ENCODE measurements around the gene RLN3.
"Not testable (repeated sequence)": the region's sequence is repeated elsewhere in the genome, so short reads cannot be mapped to it uniquely, and the experiment has no call there.

Gene RLN3

DNA sequence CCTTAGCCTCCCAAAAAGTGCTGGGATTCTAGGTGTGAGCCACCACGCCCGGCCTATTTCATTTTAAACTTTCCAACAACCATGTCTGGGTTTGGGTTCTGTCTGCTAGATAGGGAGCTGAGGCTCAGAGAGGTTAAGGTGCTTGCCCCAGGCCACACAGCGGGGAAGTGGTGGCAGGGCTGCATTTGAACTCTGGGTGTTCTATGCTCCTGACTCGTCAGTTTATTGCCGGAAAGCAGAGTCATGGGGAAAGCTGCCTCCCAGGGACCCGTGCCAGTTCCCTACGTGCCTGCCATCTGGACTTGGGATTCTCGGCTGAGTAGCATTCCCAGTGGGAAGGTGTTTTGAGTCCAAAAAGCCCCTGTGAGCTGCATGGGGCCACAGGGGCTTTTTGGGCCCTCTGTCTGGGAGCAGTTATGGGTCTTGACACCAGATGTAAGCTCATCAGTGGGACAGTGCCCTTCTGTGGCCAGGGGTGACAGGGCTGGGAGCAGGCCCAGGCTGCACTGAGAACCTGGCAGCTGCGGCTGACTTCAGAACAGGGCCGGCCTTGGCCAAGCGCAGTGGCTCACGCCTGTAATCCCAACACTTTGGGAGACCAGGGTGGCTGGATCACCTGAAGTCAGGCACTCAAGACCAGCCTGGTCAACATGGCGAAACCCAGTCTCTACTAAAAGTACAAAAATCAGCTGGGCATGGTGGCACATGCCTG lies 32.8 kb upstream of the RLN3 start:
- DNase-seq, result no peak

DNA sequence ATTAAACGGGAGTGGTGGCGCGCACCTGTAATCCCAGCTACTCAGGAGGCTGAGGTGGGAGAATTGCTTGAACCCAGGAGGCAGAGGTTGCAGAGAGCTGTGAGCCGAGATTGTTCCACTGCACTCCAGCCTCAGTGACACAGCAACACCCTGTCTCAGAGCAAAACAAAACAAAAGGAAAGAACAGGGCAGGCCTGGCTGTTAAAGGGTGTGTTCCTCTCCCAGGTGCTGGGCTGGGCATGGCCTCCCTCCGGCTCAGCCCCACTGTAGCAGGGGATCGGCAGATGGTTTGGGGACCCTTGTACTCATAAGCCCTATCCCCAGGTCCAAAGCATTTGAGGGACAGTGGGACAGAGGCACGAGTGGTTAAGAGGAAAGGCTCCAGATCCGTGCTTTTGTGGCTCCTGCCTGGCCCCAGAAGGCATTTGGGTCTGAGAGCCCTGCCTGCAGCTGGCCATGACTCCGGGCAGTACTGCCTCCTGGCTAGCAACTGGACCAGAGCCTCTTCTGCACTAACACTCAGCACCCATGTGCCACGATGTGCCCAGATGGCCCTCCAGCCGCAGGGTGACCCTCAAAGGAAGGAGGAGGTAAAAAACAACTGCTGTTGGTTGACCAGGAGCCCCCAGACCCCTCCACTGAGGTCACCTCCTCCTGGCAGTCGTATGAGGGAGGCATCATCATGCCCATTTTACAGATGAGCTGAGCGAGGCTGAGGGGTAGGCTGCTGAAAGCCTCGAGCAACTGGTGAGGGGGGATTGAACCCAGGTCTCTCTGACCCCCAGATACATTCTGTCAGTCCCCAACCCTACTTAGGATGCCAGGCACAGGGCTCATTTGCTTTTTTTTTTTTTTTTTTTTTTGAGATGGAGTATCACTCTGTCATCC lies 31.8 kb upstream of the RLN3 start:
- no peak for DNase-seq

DNA sequence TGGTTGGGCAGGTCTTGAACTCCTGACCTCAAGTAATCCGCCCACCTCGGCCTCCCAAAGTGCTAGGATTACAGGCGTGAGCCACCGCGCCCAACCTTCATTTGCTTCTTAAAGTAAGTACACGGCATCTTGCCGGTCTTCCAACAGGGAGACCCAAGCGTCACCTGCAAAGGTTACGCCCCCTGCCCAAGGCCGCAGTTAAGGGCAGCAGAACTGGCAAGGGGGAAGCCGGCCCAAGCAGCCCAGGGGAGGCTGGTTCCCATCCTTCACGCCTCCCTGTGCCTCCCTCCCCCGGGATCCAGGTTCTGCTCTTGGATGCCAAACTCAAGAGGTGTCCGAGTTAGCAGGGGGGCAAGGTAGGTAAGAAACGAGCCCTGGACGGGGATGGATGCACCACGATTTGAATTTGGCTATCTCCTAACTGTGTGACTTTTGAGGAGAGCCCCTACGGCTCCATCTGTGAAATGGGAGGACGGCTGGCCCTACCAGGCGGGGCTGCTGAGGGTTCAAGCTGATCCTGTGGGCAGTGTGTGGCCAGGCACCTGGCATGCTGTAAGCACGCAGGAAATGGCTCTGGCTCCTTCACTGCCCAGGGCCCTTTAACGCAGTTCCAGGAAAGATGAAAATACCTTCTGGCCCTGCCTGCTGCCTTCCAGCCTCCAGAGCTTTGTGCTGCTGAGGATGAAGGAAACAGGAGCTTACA lies 30.9 kb upstream of the RLN3 start:
- DNase-seq, result no peak

DNA sequence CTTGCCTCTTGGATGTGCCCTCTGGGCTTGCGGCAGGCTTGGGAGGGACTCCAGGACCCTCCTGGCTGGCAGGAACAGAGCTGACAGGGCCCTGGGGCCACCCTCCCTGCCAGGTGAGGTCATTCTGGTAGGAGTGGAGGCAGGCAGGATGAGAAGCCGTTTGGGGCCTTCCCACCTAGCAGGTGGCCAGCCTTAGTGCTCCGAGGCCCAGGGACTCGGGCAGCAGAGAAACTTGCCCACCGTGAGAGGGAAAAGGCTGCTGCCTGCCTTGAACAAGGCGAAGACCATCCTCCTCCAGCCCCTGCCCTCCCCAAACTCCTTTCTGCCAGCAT lies 30.4 kb upstream of the RLN3 start:
- DNase-seq, result no peak

DNA sequence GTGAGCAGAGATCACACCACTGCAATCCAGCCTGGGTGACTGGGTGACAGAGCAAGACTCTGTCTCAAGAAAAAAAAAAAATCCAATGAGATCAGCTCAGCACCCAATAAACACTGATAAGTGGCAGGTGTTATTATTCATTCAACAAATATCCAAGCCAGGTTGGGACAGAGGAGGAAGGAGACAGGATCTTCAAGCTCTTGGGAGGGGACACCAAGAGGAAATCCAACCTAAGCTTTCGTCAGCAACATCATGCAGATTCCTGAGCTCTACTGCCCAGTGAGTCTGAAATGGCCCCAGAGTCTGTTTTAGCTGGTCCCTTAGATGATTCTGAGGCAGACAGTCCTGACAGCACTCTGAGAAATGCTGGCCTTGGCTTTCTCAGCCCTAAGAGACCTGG lies 29.5 kb upstream of the RLN3 start:
- DNase-seq, result no peak

DNA sequence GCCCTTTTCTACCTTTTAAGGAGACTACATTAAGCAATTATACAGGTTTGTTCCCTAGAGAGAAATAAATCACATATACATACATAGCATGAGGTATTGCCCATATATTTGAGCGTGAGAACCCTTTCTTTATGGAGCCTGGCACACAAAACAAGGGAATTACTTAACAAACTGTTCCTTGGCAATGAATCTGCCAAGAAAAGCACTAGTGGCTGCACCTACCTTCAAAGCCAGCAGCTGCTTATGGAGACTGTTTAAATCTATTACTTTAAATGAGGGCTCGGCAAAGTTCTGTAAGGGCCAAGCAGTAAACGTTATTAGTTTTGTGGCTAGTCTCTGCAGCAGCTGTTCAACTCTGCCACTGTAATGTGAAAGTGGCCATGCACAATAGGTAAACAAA lies 28.9 kb upstream of the RLN3 start:
- DNase-seq, result no peak

DNA sequence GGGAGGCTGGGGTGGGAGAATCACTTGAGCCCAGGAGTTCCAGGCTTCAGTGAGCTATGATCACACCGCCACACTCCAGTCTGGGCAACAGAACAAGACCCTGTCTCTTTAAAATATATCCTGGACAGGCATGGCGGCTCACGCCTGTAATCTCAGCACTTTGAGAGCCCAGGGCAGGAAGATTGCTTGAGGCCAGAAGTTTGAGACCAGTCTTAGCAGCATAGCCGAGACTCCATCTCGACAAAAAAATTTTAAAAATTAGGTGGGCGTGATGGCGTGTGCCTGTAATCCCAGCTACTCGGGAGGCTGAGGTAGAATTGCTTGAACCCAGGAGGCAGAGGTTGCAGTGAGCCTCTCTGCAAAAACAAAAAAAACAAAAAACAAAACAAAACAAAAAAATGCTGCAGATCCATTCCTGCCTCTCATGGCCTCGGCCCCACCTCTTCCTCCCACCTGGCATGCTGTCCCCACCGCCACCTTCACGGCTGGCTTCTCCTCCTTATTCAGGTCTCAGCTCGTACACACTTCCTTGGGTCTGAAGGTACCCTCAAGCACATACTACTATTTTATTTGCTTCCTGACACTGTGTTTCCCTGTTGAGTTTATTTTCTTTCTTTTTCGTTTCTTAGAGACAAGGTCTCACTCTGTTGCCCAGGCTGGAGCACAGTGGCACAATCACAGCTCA lies 27.1 kb upstream of the RLN3 start:
- no peak for DNase-seq

DNA sequence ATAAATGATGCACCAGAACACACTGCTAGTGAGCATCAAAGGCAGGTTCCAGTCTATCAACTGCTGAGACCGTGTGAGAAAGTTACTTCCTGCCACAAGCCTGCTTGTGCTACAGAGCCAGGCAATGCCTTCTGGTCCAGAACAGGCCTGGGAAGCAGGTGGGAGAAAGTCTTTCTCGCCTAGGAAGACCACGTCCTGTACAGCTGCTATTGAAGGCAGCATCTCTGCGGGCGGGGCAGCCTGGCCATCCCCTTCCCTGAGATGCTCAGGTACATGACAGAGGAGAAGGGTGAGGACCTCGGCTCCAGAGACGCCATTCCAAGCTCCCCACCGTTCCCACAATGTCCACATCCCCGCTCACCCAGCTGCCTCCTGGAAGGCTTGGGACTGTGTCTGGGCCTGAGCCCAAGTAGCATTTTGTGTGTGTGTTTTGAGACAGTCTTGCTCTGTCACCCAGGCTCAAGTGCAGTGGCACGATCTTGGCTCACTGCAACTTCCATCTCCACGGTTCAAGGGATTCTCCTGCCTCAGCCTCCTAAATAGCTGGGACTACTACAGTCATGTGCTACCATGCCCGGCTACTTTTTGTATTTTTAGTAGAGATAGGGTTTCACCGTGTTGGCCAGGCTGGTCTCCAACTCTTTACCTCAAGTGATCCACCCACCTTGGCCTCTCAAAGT lies 25.2 kb upstream of the RLN3 start:
- no peak for DNase-seq

DNA sequence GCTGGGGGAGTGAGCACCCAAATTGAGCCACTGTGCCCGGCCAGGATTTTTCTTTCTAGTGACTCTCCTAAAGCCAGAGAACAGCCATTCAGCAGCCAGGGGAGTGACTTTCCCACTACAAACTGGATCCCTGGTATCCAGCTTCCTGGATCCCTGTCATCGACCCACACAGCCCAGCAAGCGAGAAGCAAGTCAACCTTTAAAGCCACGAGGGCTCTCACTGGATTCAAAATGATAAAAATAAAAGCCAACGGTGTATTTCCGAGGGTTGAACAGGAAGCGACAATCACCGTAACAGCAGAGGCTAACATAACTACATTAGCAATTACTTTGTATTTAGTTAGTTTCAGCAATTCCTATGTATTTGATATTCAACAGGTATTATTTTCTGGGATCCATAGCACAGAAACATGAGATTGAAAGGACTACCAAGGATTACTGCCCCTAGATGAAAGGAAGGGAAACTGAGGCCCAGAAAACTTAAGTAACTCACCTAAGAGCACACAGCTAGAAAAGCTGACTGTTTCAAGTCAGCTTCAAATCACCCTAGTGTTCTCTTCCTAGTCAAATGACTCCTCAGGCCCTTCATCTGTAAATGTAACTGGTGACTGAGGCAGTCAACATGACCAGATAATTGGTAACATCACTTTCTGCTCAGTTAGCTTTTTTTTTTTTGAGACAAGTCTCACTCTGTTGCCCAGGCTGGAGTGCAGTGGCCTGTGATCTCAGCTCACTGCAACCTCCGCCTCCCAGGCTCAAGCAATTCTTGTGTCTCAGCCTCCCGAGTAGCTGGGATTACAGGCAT lies 24.5 kb upstream of the RLN3 start:
- no peak for DNase-seq

DNA sequence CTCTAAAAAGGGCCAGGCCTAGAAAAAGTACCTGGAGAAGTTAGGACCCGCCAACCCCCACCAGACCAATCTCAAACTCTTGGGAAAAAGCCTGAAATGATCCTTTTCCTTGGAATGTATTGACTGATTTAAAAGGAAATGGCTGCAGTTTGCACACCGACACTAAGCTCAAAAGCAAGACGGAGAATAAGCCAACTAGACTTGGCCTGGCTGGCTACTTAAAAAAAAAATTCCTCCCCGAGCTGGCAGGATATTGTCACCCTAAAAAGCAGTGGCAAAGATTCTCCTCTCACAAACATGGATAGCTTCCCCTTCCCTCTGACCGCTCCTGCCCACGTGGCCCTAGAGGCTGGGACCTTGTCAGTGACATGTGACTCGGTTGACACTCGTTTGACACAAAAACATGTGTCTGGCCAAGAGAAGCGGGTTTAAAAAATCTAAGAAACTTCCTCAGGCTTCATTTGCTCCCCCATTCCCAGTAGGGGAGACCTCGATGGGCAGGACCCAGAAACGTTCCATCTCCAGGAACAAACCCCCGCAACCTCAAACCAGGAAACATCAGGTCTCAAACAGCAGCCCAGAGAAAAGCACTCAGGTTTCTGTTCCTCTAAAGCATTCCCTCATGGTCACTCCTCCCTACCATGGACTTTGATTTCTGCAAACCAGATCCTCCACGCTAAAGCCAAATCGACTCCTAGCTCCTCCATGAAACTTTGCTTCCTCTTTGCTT lies 23.2 kb upstream of the RLN3 start:
- no peak for DNase-seq

DNA sequence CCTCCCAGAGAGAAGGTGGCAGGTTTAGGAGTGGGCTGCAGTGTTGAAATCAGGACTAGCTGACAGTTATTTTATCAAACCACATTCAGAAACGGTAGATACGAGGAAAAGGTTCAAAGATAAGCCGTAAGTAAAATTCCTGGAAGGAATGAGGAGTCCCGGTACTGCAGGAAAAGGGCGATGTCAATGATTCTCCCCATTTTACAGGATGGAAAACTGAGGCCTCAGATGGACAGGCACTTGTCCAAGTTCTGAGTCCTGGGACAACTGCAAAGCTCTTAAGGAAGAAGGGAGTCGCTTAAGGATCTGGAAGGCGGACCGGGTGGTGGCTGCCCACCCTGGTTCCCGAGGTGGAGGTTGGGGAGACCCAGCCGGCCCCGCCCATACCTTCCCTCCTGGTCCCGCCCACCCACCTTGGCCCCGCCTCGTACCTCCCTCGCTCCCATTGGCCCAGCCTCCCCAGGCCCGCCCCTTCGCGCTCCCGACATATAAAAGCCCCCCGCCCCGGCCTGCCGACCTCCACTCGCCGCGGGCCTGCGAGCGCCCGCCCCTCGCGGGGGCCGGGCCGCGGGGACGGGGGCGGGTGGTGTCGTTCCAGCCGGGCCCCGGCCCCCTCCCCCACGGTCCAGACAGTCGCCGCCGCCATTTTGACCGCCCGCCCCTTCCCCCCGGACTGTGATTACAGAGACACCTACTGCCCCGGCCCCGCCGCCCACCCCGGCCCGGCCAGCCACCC lies 22.4 kb upstream of the RLN3 start:
- DNase-seq, result peak; percentile 63

DNA sequence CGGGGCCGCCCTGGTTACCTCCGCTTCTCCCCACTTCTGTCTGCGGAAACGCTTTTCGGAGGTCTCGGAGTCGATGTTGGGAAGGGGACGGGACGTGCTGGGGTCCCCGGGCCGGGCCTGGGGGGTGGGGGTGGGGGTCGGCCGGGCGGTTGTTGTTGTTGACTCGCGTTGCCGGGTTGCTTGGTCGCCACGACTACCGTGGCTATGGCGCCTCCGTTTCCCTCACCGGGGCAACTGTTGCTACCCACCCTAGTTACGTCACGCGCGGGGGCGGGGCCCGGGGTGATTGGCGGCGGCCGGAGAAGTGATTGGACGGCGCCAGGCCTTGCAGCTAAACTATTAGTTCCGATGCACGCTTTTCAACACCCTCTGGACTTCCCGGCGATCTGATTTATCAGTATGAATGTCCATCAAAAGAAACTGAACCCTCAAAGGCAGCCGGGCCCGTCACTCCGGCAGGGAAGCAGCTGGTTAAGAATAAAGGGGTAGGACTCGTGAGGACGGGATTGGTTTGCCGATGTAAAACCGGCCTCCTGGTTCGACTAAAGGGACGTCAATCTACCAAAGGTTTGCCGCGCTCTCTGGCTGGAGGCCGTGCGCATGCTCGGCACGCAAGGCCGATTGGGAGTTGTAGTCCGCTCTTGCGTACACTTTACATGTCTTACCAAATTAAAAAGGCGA lies 21.7 kb upstream of the RLN3 start, which contains the start of gene RFX1:
Gene RFX1, minus strand, starts transcription at position 236 of the 681 bp plus-strand sequence. CDS start 12,477 bp downstream, outside the sequence.
- no peak for DNase-seq

DNA sequence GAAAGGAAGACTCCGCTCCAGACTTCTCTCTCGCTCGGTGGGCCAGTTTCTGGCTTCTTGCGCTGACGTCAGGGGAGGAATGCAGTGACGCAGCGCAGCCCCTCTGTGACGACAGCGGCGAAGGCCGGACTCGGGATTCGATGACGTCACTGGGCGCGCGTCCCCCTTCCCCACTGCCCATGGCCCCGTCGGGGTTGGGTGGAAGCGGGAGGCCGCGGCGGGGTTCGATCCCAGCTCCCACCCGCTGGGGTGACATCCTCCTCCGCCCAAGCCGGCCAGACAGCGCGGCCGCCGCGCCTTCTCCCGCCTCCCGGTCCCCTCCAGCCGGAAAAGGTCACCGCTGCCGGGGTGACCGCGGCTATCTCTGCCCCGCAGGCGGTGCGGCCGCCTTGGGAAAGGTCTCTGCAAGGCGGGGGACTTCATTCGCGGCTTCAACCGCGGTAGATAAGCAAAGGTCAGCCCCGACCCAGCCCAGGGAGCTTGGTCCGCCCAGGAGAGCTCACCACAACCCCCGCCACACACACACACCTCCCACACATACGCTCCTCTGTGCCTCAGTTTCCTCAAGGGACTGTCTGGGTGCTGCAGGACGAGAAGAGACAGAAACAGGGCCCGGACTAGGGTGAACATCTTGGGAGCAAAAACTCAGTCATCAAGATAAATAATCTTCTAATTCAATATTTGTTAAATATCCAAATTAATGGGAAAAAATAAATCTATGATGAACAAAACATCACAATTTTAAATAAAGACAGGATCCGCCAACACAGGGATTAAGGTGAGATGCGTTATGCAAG lies 21.0 kb upstream of the RLN3 start:
- peak; percentile 100 for DNase-seq

DNA sequence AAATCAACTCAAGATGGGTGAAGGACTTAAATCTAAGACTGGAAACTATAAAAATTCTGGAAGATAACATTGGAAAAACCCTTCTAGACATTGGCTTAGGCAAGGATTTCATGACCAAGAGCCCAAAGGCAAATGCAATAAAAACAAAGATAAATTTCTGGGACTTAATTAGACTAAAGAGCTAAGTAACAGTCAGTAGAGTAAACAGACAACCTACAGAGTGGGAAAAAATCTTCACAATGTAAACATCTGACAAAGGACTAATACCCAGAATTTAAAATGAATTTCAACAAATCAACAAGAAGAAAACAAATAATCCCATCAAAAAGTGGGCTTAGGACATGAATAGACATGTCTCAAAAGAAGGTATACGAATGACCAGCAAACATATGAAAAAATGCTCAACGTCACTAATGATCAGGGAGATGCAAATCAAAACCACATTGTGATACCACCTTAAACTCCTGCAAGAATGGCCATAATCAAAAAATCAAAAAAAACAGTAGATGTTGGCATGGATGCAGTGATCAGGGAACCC lies 15.5 kb upstream of the RLN3 start:
- no peak for DNase-seq

DNA sequence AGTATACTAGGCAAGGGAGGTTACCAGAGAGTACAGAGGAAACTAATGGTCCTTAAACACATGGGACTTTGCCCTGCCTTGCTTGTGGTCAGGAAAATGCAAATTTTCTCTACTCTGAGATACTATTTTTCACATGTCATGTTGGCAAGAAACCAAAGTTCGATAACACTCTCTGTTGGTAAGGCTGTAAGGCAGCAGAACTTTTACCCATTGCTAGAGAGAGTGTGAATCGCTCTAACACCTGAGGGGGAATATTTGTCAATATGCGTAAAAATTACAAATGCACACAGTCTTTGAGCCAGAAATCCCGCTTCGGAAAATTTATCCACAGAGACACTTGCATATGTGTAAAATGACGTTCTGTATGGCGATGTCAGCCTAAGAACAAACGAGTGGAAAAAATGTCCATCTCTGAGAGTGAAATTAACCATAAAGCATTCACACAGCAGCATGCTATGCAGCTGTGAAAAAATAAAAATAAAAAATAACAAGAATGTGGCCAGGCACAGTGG lies 12.4 kb upstream of the RLN3 start:
- no peak for DNase-seq

DNA sequence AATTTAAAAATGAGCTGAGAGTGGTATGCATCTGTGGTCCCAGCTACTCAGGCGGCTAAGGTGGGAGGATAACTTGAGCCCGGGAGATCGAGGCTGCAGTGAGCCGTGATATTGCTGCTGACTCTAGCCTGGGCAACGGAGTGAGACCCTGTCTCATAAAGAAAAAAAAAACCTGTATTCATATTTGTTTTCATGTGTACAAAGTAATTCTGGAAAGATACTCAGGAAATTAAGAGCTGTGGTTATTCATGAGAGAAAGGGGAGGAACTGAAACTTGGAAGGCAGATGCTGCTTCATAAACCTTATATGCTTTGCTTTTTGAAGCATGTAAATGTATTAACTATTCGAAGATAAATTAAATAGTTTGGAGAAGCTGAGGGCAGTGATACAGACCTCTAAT lies 8.8 kb upstream of the RLN3 start:
- DNase-seq, result no peak

DNA sequence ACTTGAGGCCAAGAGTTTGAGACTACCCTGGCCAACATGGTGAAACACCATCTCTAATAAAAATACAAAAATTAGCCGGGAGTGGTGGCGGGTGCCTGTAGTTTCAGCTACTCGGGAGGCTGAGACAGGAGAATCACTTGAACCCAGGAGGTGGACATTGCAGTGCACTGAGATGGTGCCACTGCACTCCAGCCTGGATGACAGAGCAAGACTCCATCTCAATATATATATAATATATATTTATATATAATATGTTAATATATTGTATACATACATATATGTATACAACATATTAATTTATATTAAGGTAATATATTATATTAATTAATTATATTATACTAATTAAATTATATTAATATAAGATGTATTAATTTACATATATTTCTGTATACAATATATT lies 8.2 kb upstream of the RLN3 start:
- not testable (repeated sequence) for DNase-seq

DNA sequence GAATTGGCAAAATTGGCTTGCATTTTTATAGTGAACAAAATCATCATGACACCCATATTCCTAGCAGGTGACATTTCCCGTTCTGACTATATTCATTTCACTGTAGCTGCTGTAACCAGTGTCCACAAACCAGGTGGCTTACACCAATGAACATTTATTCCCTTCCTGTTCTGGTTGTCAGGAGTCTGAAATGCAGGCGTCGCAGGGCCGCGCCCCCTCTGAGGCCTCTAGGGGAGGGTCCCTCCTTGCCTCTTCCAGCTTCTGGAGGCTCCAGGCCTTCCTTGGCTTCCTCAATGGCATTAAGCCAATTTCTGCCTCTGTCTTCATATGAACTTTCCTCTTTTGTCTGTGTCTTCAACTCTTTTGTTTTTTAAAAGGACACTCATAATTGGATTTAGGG lies 6.5 kb upstream of the RLN3 start:
- no peak for DNase-seq
